C4-2B (cell line): ENCODE results near the gene ARMC9.

Experiments used
- CTCF ChIP-seq: fragments of 450-650 bp; conservative IDR thresholded peaks from 2 replicates; pipeline ENCODE4 v1.5.1; 2017; ENCODE audit warnings: mild to moderate bottlenecking
- ZFX ChIP-seq: fragments of 450-650 bp; IDR thresholded peaks from 2 replicates; pipeline ENCODE4 v1.6.1; 2017

GRCh38 chr2:231193216-231193615 is 5.2 kb upstream of the ARMC9 start:
- TF ChIP-seq CTCF (no peak), ZFX (no peak)
